Activated T-helper 17 cell treated with anti-CD3 and anti-CD28 coated beads, Interleukin-2, amount 50 U/mL, for 72 hours (primary cell): Measurements from ENCODE around the gene LRP2. TPM values are rescaled to one million over a fixed set of nuclear protein-coding genes. Genes with fewer than 3 reads are reported as not detected.
"Not testable (repeated sequence)": the region's sequence is repeated elsewhere in the genome, so short reads cannot be mapped to it uniquely, and the experiment has no call there.

Source experiments
- ATAC-seq: fragments of 150-1000 bp; cut with Tn5 transposase; replicated peaks from 2 replicates; pipeline ENCODE4 v1.10.0; 2021; ENCODE audit warnings: mild to moderate bottlenecking, moderate library complexity
- H3K27ac Mint-ChIP-seq: one replicate; pipeline ENCODE4 v1.8.0; 2022; ENCODE audit warnings: mixed read lengths
- H3K27me3 Mint-ChIP-seq: one replicate; pipeline ENCODE4 v1.8.0; 2022; ENCODE audit warnings: mixed read lengths
- H3K36me3 Mint-ChIP-seq: one replicate; pipeline ENCODE4 v1.8.0; 2022; ENCODE audit warnings: low read depth, mild to moderate bottlenecking, mixed read lengths
- H3K4me1 Mint-ChIP-seq: one replicate; pipeline ENCODE4 v1.8.0; 2022; ENCODE audit warnings: mixed read lengths
- H3K4me3 Mint-ChIP-seq: one replicate; pipeline ENCODE4 v1.8.0; 2022; ENCODE audit warnings: mild to moderate bottlenecking, mixed read lengths
- H3K9me3 Mint-ChIP-seq: one replicate; pipeline ENCODE4 v1.8.0; 2022; ENCODE audit warnings: mixed read lengths
- total RNA-seq, 2 donors: library from RNA; stranded (reverse); gene quantifications; one replicate each; pipeline ENCODE4 v1.2.3, GENCODE V29; 2022

Gene LRP2
- total RNA-seq, 2 donors from 2014 or later: 0.22 to 4.4 TPM

DNA sequence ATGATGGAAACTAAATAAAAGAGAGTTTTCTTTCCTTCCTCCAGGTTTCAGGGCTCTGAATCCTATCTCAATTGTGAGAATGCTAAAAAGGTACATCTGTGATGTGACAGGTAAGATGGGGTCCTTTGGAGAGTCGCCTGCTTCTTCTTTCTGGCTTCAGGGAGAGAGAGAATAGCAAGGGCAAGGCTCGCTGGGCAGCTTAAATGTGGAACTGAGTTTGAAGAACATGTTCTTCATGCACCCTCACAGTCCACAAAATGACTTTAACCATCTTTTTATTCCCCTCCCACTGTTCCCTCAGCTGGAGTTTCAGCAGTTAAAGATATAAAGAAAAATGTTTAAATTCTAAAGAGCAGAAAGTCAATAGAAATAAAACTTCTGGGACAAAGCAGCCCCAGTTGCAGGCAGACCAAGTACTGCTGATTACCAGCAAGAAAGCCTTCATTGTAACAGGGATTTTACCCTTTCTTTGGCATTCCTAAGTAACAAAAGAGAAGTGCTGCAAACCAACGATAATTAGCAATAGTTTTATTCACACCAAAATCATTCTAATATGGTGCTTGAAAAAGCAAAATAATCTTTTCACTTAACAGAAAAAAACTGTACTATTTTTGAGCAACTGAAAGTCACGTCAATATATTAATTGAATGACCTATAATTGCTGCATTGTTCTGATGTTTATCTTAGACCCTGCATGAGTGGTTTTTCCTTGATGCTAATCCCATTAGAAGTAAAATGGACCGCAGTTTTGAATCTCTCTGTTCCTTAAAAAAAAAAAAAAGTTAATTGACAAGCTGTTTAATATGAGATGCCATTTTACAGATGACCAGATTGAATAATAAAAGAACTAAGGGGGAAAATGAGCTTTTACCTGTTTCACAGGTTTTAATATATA, 61.5 kb downstream of the LRP2 start:
- Mint-ChIP-seq H3K4me1 (no peaks in the 10 kb centered on the region), H3K36me3 (no peaks in the 10 kb centered on the region), H3K27ac (no peak overlapping the region), H3K27me3 (peaks cover 21% of the 10 kb centered on the region), H3K4me3 (no peak overlapping the region), H3K9me3 (no peaks in the 10 kb centered on the region)
- no peak for ATAC-seq

DNA sequence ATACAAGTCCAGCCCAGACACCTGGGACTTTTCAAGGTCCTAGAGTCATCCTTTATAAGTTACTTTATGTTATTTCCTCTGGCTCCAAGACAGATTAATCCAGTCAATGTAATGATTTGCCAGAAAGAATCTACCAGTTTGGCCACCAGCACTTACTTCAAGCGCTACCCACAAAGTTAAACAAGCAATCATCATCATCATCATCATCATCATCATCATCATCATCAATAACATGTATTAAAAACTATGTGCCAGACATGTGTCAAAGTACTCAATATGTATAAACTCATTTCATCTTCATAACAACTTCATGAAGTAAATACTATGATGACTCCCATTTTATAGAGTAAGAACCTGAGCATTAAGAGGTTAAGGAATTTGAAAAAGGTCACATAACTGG, 64.3 kb downstream of the LRP2 start:
- H3K27ac Mint-ChIP-seq: no peak overlapping the region
- ATAC-seq: no peak
- H3K27me3 Mint-ChIP-seq: peaks cover 13% of the 10 kb centered on the region
- H3K4me3 Mint-ChIP-seq: no peak overlapping the region
- no peaks in the 10 kb centered on the region for H3K4me1 Mint-ChIP-seq
- no peaks in the 10 kb centered on the region for H3K9me3 Mint-ChIP-seq
- no peaks in the 10 kb centered on the region for H3K36me3 Mint-ChIP-seq

DNA sequence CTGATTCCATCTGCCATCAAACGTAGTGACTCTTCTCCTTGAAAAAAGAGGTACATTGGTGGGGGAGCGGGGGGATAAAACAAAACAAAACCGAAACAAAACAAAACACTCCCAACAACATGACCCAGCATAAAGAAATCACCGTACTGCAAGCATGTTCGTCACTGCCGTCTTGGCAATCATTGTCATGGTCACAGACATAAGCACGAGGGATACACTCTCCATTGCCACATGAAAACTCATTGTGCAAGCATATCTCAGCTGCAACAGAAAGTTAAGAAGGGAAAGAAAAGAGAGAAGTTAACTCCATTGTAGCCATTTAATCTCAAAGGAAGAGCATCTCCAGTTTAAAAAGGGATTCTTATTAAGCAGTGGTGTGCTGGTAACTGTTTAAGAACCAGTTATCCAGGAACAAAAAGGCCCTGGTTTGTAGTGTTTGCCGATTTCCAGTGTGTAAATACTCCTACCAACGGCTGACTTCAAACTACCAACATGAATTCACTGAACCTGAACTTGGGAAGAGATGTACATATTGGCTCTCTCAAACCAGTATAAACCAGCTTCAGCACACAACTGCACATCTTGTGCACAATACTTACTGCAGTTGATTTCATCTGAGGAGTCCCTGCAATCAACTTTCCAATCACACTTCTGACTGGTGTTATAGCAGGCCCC, 68.2 kb downstream of the LRP2 start:
- ATAC-seq: no peak
- peaks cover 13% of the 10 kb centered on the region for H3K27me3 Mint-ChIP-seq
- H3K27ac Mint-ChIP-seq: no peak overlapping the region
- H3K4me1 Mint-ChIP-seq: no peaks in the 10 kb centered on the region
- no peaks in the 10 kb centered on the region for H3K36me3 Mint-ChIP-seq
- H3K4me3 Mint-ChIP-seq: no peak overlapping the region
- no peaks in the 10 kb centered on the region for H3K9me3 Mint-ChIP-seq

DNA sequence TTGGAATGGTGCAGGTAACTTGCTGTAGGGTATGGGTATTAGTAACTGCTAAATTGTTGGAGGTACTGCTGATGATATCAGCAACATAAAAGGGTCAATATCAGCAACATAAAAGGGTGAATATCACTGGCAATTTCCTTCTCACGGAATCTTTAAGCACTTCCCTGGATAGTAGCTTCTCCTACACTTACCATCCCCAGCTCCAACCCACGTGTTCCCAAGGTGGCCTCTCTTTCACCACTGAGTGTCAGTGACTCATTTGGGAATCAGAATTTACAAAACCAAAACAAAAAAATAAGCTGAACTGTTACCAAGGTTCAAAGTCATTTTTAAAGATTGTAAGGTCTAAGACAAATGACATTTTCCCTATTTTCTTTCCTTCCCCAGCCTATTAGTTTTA, 70.8 kb downstream of the LRP2 start:
- H3K27me3 Mint-ChIP-seq: no peaks in the 10 kb centered on the region
- no peaks in the 10 kb centered on the region for H3K9me3 Mint-ChIP-seq
- H3K36me3 Mint-ChIP-seq: no peaks in the 10 kb centered on the region
- no peaks in the 10 kb centered on the region for H3K4me1 Mint-ChIP-seq
- no peak overlapping the region for H3K4me3 Mint-ChIP-seq
- H3K27ac Mint-ChIP-seq: no peak overlapping the region
- ATAC-seq: no peak

DNA sequence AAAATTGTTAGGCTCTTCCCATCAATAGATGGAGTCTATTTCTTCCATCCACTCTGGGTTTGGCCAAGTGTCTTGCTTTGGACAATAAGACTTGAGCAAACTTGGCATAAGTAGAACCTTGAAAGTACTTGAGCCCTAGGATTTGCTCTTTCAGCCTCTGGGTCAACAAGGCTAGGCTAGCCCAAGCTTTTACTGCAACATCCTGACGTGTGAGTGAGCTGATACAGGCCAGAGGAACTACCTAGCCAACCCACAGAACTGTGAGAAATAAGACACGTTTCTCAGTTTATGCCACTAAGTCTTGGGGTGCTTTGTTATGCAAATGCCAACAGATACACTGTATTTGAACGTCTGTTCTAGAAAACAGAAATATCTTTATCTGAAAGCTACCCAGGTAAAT, 71.9 kb downstream of the LRP2 start:
- Mint-ChIP-seq H3K4me3 (no peak overlapping the region), H3K27ac (no peak overlapping the region), H3K27me3 (peaks cover 3% of the 10 kb centered on the region), H3K36me3 (no peaks in the 10 kb centered on the region), H3K4me1 (no peaks in the 10 kb centered on the region), H3K9me3 (no peaks in the 10 kb centered on the region)
- no peak for ATAC-seq

DNA sequence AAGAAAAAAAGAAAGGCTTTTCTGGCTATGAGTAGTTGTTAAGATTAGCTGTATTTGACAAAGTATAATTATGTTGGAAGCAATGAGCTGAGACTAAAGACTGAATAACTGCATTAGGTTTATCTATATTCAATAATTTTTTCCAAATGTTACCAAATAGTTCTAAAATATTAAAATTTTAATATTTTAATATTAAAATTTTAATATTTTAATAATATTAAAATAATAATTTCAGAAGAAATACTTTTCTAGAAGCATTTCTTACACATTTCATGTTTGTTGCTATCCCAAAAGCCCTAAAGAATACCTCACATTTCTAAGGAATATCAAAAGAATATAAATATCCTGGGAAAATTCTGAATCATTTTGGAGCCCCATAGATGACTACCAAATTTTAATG, 74.7 kb downstream of the LRP2 start:
- H3K36me3 Mint-ChIP-seq: no peaks in the 10 kb centered on the region
- no peak for ATAC-seq

DNA sequence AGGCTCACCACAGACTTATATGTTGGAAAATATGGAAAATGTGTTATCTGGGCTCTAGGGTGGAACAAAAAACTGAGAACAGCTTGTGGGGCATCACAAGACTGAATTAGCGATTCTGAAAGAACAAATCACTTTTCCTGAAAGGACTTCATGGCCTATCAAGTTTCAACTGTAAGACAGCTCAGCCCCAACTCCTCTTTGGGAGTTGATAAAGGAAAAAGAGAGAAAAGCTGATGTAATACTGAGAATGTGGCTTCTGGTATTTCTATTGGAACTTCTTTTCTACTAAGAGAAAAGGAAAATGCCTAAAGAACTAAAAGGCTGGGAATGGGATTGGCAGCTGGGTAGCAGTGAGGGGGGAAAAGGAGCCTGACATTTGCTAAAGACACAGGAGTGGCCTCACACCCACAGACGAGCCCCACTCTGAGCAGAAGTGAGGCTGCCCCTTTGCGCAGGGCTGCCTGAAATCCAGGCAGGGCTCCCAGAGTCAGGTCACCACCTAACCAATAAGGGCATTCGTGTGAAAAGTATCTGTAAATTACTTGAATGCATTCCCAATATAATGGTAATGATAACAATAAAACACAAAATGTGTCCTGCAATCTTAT, 75.6 kb downstream of the LRP2 start:
- Mint-ChIP-seq H3K27ac (no peak overlapping the region), H3K9me3 (no peaks in the 10 kb centered on the region), H3K4me1 (no peaks in the 10 kb centered on the region), H3K36me3 (no peaks in the 10 kb centered on the region), H3K4me3 (no peak overlapping the region), H3K27me3 (peaks cover 8% of the 10 kb centered on the region)
- no peak for ATAC-seq

More for the DNA sequence above, 74.7 kb downstream of the LRP2 start:
- Mint-ChIP-seq H3K27ac (no peak overlapping the region), H3K27me3 (peaks cover 8% of the 10 kb centered on the region), H3K4me1 (no peaks in the 10 kb centered on the region), H3K9me3 (no peaks in the 10 kb centered on the region), H3K4me3 (no peak overlapping the region)

DNA sequence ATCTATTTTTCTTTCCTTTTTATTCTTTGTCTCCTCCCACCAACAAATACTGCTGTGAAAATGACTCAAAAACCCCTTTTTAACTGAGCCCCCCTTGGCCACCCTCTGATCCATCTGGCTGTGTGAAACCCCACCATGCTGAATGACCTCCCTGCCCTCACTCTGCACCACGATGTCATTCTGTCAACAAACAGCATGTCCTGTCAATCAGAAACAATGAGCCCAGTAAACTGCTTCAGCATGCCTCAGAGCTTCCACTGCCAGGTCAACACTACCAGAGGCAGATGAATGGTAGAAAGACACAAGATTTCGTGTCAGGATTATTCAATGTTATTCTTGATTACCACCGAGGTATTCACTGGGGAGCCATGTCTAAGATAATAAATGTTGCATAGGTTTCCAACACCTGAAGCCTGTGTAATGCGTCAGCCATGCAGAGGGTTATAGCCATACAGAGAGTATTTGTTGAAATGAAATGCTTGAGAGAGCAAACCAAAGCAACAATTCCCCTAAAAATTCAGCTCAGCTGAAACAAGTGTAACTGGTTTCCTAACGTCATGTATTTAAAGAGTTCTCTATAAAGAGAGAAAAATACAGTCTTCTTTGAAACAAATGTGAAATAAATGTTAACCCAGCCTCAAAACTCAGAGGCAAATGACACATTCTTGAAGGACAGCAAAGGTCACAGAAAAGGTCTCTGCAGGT, 76.7 kb downstream of the LRP2 start:
- Mint-ChIP-seq H3K4me1 (no peaks in the 10 kb centered on the region), H3K36me3 (no peaks in the 10 kb centered on the region), H3K27ac (no peak overlapping the region), H3K27me3 (peaks cover 12% of the 10 kb centered on the region), H3K4me3 (no peak overlapping the region), H3K9me3 (no peaks in the 10 kb centered on the region)
- no peak for ATAC-seq

DNA sequence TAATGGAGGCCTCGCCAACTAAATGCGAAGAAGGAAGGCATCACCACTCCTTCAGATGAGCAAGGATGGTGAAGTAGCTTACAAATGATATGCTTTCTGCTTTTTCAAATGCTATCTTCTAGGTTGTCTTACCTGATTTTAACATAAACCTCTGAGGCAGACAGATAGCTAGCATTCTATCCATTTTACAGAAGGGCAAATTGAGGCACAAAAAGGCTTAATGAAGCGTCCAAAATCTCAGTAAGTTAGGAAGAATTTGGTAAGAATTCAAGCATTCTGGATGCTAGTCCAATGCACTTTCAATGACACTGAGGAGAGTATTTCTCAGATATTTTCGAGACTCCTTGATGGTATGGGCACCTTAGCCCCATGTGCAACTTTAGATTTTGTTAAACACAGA, 81.8 kb downstream of the LRP2 start:
- H3K9me3 Mint-ChIP-seq: no peaks in the 10 kb centered on the region

DNA sequence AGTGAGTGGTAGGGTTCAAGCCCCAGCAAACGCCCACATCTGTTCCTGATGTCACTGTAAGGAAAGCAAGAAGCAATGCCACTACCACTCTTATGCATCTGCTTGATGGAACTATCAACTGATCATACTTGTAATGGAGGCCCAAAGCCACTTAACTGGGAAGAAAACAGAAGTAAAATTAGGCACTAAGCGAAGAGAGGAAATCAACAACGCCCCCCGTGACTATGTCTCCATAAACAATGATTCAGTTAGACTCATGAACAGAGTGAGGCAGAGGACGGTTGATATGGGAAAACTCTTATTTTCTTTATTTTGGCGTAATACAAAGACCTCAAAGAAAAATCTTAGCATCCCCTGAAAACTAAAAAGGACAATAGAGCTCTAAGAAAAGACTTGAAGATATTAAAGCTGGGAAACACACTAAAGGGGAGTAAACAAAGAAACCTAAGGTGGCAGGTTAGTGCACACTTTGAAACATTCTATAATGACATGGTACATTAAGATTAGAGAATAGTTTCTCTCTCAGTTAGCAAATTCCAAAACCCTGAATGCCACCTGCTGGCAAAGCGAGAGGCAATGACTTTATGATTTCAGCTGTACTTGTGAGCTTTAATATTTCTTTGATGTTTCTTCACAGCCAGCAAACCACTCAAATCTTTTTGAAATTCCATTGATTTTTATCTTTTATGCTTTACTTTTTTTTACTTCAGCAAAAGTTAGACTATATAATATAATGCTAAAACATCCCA, 86.5 kb downstream of the LRP2 start:
- no peaks in the 10 kb centered on the region for H3K9me3 Mint-ChIP-seq
- H3K27me3 Mint-ChIP-seq: peaks cover 7% of the 10 kb centered on the region
- no peak overlapping the region for H3K4me3 Mint-ChIP-seq
- H3K4me1 Mint-ChIP-seq: no peaks in the 10 kb centered on the region
- no peaks in the 10 kb centered on the region for H3K36me3 Mint-ChIP-seq
- no peak for ATAC-seq
- H3K27ac Mint-ChIP-seq: no peak overlapping the region

More for the DNA sequence above, 81.8 kb downstream of the LRP2 start:
- ATAC-seq: no peak
- Mint-ChIP-seq H3K36me3 (no peaks in the 10 kb centered on the region), H3K27me3 (peaks cover 14% of the 10 kb centered on the region), H3K4me3 (no peak overlapping the region), H3K27ac (no peak overlapping the region), H3K4me1 (no peaks in the 10 kb centered on the region)

DNA sequence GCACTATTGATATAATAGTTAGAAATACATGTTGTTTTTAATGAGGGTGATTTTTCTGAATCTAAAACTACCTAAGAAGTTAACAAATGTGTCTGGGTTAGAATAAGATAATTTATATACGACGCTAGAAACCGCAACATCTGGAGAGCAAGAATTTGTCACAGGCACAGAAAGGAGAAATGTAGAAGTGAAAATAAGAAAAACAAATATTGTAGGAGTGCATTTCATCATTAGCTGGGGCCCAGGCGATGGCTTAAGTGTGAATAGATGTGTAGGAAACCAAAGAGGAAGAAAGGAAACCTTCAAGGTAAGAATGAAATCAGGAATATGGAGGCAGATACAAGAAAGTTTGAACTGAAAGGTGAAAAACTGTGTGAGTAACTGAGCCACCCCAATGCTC, 90.3 kb downstream of the LRP2 start:
- H3K4me3 Mint-ChIP-seq: no peak overlapping the region
- no peaks in the 10 kb centered on the region for H3K36me3 Mint-ChIP-seq
- no peaks in the 10 kb centered on the region for H3K9me3 Mint-ChIP-seq
- H3K27ac Mint-ChIP-seq: no peak overlapping the region
- no peak for ATAC-seq
- H3K4me1 Mint-ChIP-seq: no peaks in the 10 kb centered on the region
- H3K27me3 Mint-ChIP-seq: peaks cover 5% of the 10 kb centered on the region

DNA sequence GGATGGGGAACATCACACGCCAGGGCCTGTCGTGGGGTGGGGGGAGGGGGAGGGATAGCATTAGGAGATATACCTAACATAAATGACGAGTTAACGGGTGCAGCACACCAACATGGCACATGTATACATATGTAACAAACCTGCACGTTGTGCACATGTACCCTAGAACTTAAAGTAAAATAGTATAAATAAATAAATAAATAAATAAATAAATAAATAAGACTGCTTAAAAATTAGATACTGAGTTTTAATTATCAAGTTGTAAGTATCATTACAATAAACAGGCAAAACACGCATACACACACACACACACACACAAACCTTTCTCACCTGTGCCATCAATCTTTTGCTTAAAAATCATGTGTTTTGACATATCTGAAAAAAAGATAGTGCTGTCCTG, 91.8 kb downstream of the LRP2 start:
- H3K4me1 Mint-ChIP-seq, H3K4me3 Mint-ChIP-seq, ATAC-seq, H3K27ac Mint-ChIP-seq, H3K27me3 Mint-ChIP-seq, H3K36me3 Mint-ChIP-seq, H3K9me3 Mint-ChIP-seq: not testable (repeated sequence)

DNA sequence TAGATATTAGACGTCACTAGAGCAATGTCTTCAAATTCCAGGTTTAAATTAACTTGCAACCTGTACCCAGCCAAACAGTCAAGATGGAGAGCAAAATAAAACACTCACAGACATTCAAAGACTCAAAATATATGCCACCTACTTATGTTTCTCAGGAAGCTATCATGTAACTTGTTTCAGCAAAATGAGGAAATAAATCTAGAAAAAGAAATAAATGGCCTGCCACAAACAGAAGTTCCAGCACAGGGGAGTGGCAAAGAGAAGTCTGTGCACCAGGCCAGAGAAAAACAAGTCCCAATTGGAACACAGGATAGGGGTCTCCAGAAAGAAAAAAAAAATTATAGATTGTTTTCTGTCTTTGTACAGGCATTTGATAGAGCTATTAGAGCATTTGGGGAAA, 96.7 kb downstream of the LRP2 start:
- Mint-ChIP-seq H3K27me3 (peaks cover 17% of the 10 kb centered on the region), H3K4me3 (no peak overlapping the region), H3K27ac (no peak overlapping the region), H3K36me3 (no peaks in the 10 kb centered on the region), H3K9me3 (no peaks in the 10 kb centered on the region), H3K4me1 (no peaks in the 10 kb centered on the region)
- no peak for ATAC-seq
